SU-DHL-6 (cell line): ENCODE measurements around the gene LIPH.

Experiments used
- EZH2phosphoT487 ChIP-seq: fragments of 200-600 bp; sonication (generic), shearing (Covaris generic); conservative IDR thresholded peaks from 2 replicates; pipeline ENCODE4 v1.6.1; 2018; ENCODE audit warnings: mild to moderate bottlenecking, antibody characterized with exemption, low read length, moderate library complexity, mixed read lengths
- TF ChIP-seq, protein P1 (sequence below): fragments of 200-600 bp; sonication (generic); IDR thresholded peaks from one replicate; pipeline ENCODE4 v1.5.1; 2017; ENCODE audit warnings: antibody characterized with exemption, mild to moderate bottlenecking, low read length, moderate library complexity; ENCODE audit not compliant: insufficient read depth, poor library complexity, severe bottlenecking

DNA sequence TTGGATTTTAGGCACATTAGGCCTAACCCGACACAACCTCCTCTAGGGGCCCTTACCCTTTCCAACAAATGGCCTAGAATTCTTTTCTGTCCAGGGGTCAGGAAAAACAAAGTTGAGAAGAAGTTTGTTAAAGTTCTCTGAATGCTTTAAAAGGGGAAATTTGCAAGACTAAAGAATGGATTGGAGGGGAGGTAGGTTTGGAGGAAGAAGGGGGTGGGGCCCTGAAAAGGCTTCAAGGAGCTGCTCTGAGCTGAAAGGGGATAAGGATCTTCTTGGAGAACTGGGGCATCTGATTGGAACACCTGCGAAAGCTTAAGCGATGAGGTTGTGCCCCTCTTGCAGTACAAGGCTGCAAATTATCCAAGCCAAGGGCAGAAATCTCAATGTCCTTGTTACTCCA is 29.8 kb upstream of the LIPH start:
- TF ChIP-seq, protein P1, sequence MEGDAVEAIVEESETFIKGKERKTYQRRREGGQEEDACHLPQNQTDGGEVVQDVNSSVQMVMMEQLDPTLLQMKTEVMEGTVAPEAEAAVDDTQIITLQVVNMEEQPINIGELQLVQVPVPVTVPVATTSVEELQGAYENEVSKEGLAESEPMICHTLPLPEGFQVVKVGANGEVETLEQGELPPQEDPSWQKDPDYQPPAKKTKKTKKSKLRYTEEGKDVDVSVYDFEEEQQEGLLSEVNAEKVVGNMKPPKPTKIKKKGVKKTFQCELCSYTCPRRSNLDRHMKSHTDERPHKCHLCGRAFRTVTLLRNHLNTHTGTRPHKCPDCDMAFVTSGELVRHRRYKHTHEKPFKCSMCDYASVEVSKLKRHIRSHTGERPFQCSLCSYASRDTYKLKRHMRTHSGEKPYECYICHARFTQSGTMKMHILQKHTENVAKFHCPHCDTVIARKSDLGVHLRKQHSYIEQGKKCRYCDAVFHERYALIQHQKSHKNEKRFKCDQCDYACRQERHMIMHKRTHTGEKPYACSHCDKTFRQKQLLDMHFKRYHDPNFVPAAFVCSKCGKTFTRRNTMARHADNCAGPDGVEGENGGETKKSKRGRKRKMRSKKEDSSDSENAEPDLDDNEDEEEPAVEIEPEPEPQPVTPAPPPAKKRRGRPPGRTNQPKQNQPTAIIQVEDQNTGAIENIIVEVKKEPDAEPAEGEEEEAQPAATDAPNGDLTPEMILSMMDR = no peak
- no peak for TF ChIP-seq EZH2phosphoT487
